HEK293T (cell line): ENCODE results near the gene STAC2.

Experiments used
- FOXK2 ChIP-seq: fragments of 450-650 bp; IDR thresholded peaks from 2 replicates; pipeline ENCODE4 v1.6.1; 2016; ENCODE audit warnings: mild to moderate bottlenecking
- FOXM1 ChIP-seq: fragments of 450-650 bp; IDR thresholded peaks from 2 replicates; pipeline ENCODE4 v1.6.1; 2017; ENCODE audit warnings: mild to moderate bottlenecking, borderline replicate concordance
- NFRKB ChIP-seq: fragments of 450-650 bp; IDR thresholded peaks from 2 replicates; pipeline ENCODE4 v1.6.1; 2016; ENCODE audit warnings: mild to moderate bottlenecking, moderate library complexity

GRCh38 chr17:39169518-39169917 is 56.2 kb downstream of the STAC2 start:
- TF ChIP-seq FOXM1 (no peak), FOXK2 (no peak), NFRKB (no peak)
